GM12873 (cell line): ENCODE data around the gene CRP.

ENCODE experiments used
- CTCF ChIP-seq: IDR thresholded peaks from 2 replicates; pipeline ENCODE4 v1.5.1; 2012; ENCODE audit warnings: low read depth, mild to moderate bottlenecking, moderate library complexity, low read length, control low read depth; ENCODE audit not compliant: insufficient read depth; ENCODE audit errors: missing control alignments

Gene CRP

DNA sequence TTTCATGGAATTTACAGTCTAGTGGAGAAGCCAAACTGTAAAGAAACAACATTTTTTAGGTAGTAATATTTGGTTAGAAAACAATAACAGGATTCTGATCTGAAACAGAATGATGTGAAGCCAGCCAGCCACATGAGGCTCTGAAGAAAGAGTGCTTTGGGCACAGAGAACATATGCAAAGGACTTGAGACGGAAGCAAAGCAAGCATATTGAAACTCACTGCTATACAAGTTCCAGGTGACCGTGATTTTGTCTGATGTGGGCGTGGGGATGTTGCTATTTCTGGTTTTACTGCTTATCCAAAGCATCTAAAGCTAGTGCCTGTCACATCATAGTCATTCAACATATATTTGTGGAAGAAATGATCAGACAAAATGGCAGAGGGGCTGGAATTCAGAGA is 14.7 kb downstream of the CRP start:
- TF ChIP-seq CTCF = no peak

- no peak for TF ChIP-seq CTCF
Observed at GRCh38 chr1:159699246-159699645, 15.1 kb downstream of the CRP start.

- TF ChIP-seq CTCF = no peak
Observed at GRCh38 chr1:159687511-159687910, 26.9 kb downstream of the CRP start.

DNA sequence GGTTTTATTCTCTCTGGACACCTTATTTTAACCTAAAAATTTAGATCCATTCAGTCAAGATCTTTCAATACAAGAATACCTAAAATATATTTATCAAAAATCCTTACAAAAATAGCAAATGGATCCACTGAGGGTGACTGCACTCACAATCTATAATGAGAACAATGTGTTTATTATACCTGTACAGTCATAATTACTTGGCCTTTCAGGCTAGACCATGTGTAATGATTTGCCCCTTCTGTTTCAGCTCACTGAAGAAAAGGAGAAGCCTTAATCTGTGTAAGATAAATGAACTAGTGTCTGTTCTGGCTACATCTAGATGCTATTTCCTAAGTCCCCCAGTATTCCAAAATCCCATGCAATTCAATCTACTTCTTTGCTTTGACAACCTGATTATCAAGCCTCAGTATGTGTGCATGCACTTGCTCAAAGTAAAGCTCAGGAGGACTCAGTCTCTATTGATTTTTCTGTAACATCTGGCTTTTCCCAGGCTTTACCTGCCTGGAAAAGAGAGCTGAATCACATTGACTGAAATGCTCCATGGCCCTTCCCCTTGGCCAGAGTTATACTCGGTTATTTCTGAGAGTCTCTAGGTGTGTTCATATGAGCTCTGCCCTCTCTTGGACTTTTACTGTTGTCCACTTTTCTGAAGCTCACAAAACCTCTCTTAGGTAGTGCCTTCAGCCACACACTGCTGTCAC is 27.6 kb downstream of the CRP start:
- no peak for TF ChIP-seq CTCF

- TF ChIP-seq CTCF = no peak
Observed at GRCh38 chr1:159678939-159679338, 35.5 kb downstream of the CRP start.

GRCh38 chr1:159675046-159675445 is 39.3 kb downstream of the CRP start:
- TF ChIP-seq CTCF = no peak

DNA sequence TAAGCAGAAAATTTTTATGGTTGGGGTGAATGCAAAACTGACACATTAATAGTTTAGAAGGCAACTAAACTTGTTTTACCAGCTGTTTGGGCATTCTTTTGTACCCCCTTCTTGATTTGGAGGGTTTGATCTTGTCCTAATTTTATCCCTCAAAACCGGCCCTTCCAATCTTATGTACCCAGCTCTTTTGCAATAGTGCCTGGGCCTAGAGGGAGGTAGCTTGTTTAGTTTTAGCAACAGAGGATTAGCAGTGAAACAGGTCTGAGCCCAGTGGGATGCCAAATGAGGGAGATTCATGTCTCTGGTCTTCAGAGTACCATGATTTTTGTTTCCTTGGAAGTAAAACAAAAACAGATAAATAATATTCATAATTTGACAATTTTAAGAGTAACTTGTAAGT is 45.1 kb downstream of the CRP start:
- TF ChIP-seq CTCF = no peak
